HL-60 (cell line): ENCODE data around the gene BHLHE40.

Source experiments
- DNase-seq, 2 experiments: peaks; one replicate each; pipeline ENCODE4 v3.0.0-alpha.2; 2010 to 2020; ENCODE audit warnings: low read depth in 1 of 2, low spot score in 1 of 2
- H3K27ac ChIP-seq: fragments of 250-450 bp; sonication (Bioruptor Pico); replicated peaks from 2 replicates; pipeline ENCODE4 v1.5.1; 2020; ENCODE audit warnings: mild to moderate bottlenecking, moderate library complexity
- H3K27me3 ChIP-seq: fragments of 250-450 bp; sonication (Bioruptor Pico); 2 replicates; pipeline ENCODE4 v1.5.1; 2021; ENCODE audit warnings: mild to moderate bottlenecking, moderate library complexity; ENCODE audit not compliant: insufficient read depth, poor library complexity, severe bottlenecking
- H3K4me3 ChIP-seq: replicated peaks from 2 replicates; pipeline ENCODE4 v1.5.1; 2011; ENCODE audit warnings: mild to moderate bottlenecking, control low read depth, low read length; ENCODE audit not compliant: insufficient read depth
- GABPA ChIP-seq: IDR thresholded peaks from 2 replicates; pipeline ENCODE4 v1.6.1; 2012; ENCODE audit warnings: low read depth
- POLR2AphosphoS5 ChIP-seq: IDR thresholded peaks from 2 replicates; pipeline ENCODE4 v1.6.1; 2012; ENCODE audit warnings: low read depth
- SPI1 ChIP-seq: IDR thresholded peaks from 2 replicates; pipeline ENCODE4 v1.6.1; 2012; ENCODE audit warnings: low read depth, mild to moderate bottlenecking, borderline replicate concordance
- TF ChIP-seq, protein P1 (sequence below): IDR thresholded peaks from 2 replicates; pipeline ENCODE4 v1.6.1; 2012; ENCODE audit warnings: low read depth; ENCODE audit not compliant: insufficient replicate concordance
- TF ChIP-seq, protein P2 (sequence below): IDR thresholded peaks from one replicate; pipeline ENCODE4 v1.5.1; 2011; ENCODE audit warnings: low read length, control low read depth, inconsistent platforms; ENCODE audit not compliant: insufficient read depth

Gene BHLHE40

DNA sequence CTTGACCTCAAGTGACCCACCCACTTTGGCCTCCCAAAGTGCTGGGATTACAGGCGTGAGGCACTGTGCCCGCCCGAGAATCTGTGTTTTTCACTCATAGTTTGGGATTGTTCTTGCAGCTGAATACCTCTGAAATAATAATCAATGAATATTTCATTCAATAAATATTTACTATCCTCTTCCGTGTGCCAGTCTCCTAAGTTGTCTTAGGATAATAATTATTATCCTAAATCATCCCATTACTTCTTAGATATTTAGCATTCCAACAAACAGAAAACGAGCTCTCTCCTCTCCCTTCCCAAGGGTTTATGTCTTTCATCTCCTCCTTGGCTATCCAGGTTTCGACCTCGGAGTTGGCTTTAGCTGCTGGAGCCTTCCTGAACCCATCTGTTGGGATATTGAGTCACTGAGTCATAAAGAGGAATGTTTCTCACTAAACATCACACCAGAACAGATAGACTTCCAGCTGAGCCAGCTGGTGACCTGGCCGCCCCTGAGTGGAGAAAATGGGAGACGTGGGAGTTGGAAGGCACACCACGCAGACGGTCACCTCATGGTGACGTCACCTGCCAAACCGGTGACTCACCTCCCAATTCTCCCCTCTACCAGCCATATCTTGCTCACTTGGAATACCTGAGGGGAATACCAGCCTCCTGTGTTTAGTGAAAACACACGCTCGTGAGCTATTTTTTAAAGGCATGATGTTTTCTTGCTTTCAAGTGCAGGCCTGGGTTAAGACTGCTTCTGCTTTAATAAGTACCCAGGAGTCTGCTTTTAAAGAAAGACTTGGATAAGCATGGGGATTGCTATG is 43.9 kb downstream of the BHLHE40 start:
- TF ChIP-seq GABPA: no peak
- H3K27me3 ChIP-seq: no peaks in the 10 kb centered on the region
- no peak for DNase-seq
- H3K27ac ChIP-seq: no peak overlapping the region
- no peak overlapping the region for H3K4me3 ChIP-seq

DNA sequence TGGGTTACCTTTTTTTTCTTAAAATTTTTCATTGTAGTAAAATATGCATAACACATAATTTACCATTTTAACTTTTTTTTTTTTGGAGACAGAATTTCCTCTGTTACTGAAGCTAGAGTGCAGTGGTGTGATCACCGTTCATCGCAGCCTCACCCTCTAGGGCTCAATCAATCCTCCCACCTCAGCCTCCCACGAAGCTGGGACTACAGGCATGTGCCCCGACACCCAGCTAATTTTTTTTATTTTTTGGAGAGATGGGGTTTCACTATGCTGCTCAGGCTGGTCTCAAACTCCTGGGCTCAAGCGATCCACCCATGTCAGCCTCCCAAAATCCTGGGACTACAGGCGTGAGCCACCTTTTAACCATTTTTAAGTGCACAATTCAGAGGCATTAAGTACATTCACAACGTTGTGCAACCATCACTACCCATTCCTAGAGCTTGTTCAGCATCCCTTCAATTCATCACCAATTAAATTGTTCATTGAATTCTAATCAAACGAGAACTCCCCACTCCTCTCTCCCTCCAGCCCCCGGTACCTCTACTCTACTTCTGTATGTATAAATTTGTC is 44.6 kb downstream of the BHLHE40 start:
- no peaks in the 10 kb centered on the region for H3K27me3 ChIP-seq
- TF ChIP-seq, protein P1, sequence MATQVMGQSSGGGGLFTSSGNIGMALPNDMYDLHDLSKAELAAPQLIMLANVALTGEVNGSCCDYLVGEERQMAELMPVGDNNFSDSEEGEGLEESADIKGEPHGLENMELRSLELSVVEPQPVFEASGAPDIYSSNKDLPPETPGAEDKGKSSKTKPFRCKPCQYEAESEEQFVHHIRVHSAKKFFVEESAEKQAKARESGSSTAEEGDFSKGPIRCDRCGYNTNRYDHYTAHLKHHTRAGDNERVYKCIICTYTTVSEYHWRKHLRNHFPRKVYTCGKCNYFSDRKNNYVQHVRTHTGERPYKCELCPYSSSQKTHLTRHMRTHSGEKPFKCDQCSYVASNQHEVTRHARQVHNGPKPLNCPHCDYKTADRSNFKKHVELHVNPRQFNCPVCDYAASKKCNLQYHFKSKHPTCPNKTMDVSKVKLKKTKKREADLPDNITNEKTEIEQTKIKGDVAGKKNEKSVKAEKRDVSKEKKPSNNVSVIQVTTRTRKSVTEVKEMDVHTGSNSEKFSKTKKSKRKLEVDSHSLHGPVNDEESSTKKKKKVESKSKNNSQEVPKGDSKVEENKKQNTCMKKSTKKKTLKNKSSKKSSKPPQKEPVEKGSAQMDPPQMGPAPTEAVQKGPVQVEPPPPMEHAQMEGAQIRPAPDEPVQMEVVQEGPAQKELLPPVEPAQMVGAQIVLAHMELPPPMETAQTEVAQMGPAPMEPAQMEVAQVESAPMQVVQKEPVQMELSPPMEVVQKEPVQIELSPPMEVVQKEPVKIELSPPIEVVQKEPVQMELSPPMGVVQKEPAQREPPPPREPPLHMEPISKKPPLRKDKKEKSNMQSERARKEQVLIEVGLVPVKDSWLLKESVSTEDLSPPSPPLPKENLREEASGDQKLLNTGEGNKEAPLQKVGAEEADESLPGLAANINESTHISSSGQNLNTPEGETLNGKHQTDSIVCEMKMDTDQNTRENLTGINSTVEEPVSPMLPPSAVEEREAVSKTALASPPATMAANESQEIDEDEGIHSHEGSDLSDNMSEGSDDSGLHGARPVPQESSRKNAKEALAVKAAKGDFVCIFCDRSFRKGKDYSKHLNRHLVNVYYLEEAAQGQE: no peak
- TF ChIP-seq POLR2AphosphoS5 (no peak), SPI1 (no peak), GABPA (no peak)
- TF ChIP-seq, protein P2, sequence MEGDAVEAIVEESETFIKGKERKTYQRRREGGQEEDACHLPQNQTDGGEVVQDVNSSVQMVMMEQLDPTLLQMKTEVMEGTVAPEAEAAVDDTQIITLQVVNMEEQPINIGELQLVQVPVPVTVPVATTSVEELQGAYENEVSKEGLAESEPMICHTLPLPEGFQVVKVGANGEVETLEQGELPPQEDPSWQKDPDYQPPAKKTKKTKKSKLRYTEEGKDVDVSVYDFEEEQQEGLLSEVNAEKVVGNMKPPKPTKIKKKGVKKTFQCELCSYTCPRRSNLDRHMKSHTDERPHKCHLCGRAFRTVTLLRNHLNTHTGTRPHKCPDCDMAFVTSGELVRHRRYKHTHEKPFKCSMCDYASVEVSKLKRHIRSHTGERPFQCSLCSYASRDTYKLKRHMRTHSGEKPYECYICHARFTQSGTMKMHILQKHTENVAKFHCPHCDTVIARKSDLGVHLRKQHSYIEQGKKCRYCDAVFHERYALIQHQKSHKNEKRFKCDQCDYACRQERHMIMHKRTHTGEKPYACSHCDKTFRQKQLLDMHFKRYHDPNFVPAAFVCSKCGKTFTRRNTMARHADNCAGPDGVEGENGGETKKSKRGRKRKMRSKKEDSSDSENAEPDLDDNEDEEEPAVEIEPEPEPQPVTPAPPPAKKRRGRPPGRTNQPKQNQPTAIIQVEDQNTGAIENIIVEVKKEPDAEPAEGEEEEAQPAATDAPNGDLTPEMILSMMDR: no peak
- H3K27ac ChIP-seq: no peak overlapping the region
- H3K4me3 ChIP-seq: no peak overlapping the region
- no peak for DNase-seq

DNA sequence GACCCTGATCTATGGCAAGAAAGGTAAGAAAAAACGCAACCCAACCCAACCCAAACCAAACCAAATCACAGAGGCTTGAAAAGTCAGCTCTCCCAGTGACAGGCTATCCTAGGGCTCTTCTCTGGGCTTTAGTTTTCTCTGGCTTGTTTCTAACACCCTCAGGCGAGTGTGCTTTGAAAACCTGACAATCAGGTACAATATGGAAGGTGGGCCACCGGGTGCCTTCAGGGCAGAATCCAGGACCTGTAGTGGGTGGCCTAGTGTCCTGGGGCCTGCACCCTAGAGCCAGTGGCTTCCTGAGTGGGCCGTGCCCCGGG is 46.8 kb downstream of the BHLHE40 start:
- Histone ChIP-seq H3K27ac (no peak overlapping the region), H3K4me3 (no peak overlapping the region), H3K27me3 (no peaks in the 10 kb centered on the region)
- TF ChIP-seq, protein P1: no peak
- TF ChIP-seq SPI1 (no peak), POLR2AphosphoS5 (no peak), GABPA (no peak)
- TF ChIP-seq, protein P2: no peak
- no peak for DNase-seq

DNA sequence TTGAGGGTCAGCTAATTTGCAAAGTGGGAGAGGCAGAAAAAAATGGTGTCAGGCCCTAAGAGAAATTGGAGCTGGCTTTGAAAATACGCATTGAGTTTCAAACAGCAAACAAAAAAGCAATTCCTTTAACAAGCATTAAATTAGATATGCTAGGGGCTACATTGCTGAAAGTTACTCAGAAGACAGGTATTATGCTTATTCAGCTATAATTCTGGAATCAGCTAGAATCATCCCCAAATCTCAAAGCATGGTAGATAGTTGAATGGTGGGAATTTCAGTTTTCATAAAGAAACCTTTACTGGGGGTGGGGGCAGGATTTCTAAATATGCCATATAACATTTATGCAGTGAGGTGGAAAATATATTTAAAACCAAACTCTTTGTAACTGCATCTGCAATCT is 50.5 kb downstream of the BHLHE40 start:
- TF ChIP-seq SPI1: no peak
- TF ChIP-seq, protein P1: no peak
- no peak for TF ChIP-seq POLR2AphosphoS5
- no peak for TF ChIP-seq GABPA
- TF ChIP-seq, protein P2: no peak
- Histone ChIP-seq H3K4me3 (no peak overlapping the region), H3K27me3 (no peaks in the 10 kb centered on the region), H3K27ac (no peak overlapping the region)
- DNase-seq: no peak
